ENCODE data around the gene DMBT1.

DNA sequence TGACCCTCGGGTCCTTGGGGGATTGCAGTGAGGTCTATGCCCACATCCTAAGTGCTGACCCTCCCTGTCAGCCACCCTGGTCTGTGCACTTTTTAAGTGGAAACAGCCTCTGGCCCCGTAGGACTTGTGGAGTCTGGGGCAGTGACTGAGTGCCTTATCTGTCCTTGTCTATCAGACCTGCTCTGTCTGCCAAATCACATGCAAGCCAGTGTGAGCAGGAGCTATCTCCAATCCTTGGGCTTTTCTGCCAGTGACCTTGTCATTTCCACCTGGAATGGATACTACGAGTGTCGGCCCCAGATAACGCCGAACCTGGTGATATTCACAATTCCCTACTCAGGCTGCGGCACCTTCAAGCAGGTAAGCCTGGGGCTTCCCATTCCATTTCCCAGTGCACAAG is 76.4 kb downstream of the DMBT1 start:
- TF ChIP-seq, protein P1, sequence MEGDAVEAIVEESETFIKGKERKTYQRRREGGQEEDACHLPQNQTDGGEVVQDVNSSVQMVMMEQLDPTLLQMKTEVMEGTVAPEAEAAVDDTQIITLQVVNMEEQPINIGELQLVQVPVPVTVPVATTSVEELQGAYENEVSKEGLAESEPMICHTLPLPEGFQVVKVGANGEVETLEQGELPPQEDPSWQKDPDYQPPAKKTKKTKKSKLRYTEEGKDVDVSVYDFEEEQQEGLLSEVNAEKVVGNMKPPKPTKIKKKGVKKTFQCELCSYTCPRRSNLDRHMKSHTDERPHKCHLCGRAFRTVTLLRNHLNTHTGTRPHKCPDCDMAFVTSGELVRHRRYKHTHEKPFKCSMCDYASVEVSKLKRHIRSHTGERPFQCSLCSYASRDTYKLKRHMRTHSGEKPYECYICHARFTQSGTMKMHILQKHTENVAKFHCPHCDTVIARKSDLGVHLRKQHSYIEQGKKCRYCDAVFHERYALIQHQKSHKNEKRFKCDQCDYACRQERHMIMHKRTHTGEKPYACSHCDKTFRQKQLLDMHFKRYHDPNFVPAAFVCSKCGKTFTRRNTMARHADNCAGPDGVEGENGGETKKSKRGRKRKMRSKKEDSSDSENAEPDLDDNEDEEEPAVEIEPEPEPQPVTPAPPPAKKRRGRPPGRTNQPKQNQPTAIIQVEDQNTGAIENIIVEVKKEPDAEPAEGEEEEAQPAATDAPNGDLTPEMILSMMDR (conservative IDR thresholded peaks at IDR 0.05; ENCODE audit: low read depth, low read length) = no peak
- TF ChIP-seq EZH2phosphoT487 (IDR thresholded peaks at IDR 0.05; ENCODE audit: borderline replicate concordance, low read length) = no peak

Measured in PC-3 (cell line).